DOHH2 (cell line): ENCODE data around the gene NDUFS4.
"Not testable (repeated sequence)": the region's sequence is repeated elsewhere in the genome, so short reads cannot be mapped to it uniquely, and the experiment has no call there.

Experiments
- H3F3A ChIP-seq: fragments of 200-600 bp; sonication (generic), shearing (Covaris generic); 2 replicates; pipeline ENCODE4 v1.6.0; 2016; ENCODE audit warnings: antibody characterized with exemption, mild to moderate bottlenecking; ENCODE audit not compliant: control insufficient read depth, insufficient read depth
- H3K27ac ChIP-seq: fragments of 200-600 bp; sonication (generic); 2 replicates; pipeline ENCODE4 v1.5.1; 2014; ENCODE audit warnings: low read depth, mild to moderate bottlenecking, low read length, moderate library complexity
- H3K27me3 ChIP-seq: fragments of 200-600 bp; sonication (generic); 2 replicates; pipeline ENCODE4 v1.6.1; 2014; ENCODE audit warnings: mild to moderate bottlenecking, low read length, mixed read lengths; ENCODE audit not compliant: control insufficient read depth
- H3K36me3 ChIP-seq: fragments of 200-600 bp; sonication (generic); 2 replicates; pipeline ENCODE4 v1.6.1; 2014; ENCODE audit warnings: mild to moderate bottlenecking, low read length, moderate library complexity, mixed read lengths; ENCODE audit not compliant: control insufficient read depth
- H3K4me1 ChIP-seq: fragments of 200-600 bp; sonication (generic); 2 replicates; pipeline ENCODE4 v1.6.1; 2014; ENCODE audit warnings: mild to moderate bottlenecking, low read length, mixed read lengths; ENCODE audit not compliant: control insufficient read depth
- H3K4me2 ChIP-seq: fragments of 200-600 bp; sonication (generic); 2 replicates; pipeline ENCODE4 v1.6.0; 2014; ENCODE audit warnings: mild to moderate bottlenecking, low read length, moderate library complexity
- H3K4me3 ChIP-seq: fragments of 200-600 bp; sonication (generic); 2 replicates; pipeline ENCODE4 v1.5.1; 2014; ENCODE audit warnings: mild to moderate bottlenecking, low read length, mixed read lengths
- H3K79me2 ChIP-seq: fragments of 200-600 bp; sonication (generic); 2 replicates; pipeline ENCODE4 v1.6.1; 2014; ENCODE audit warnings: mild to moderate bottlenecking, low read length, mixed read lengths; ENCODE audit not compliant: control insufficient read depth
- H3K9me2 ChIP-seq: fragments of 200-600 bp; sonication (generic); replicated peaks from 2 replicates; pipeline ENCODE4 v1.6.1; 2014; ENCODE audit warnings: mild to moderate bottlenecking, low read length, mixed read lengths; ENCODE audit not compliant: control insufficient read depth
- H3K9me3 ChIP-seq: fragments of 200-600 bp; sonication (generic); 2 replicates; pipeline ENCODE4 v1.6.1; 2014; ENCODE audit warnings: antibody characterized with exemption, low read length, mixed read lengths; ENCODE audit not compliant: control insufficient read depth, insufficient read depth
- H4K20me1 ChIP-seq: fragments of 200-600 bp; sonication (generic); 2 replicates; pipeline ENCODE4 v1.6.0; 2014; ENCODE audit warnings: low read depth, mild to moderate bottlenecking, antibody characterized with exemption, low read length, moderate library complexity; ENCODE audit not compliant: control insufficient read depth, insufficient read depth
- EZH2phosphoT487 ChIP-seq: fragments of 200-600 bp; sonication (generic); IDR thresholded peaks from 2 replicates; pipeline ENCODE4 v1.6.1; 2017; ENCODE audit warnings: borderline replicate concordance, mild to moderate bottlenecking, antibody characterized with exemption, low read length, moderate library complexity, mixed read lengths
- TF ChIP-seq, protein P1 (sequence below): fragments of 200-600 bp; sonication (generic); IDR thresholded peaks from one replicate; pipeline ENCODE4 v1.5.1; 2014; ENCODE audit warnings: antibody characterized with exemption, mild to moderate bottlenecking, low read depth, low read length; ENCODE audit not compliant: poor library complexity, severe bottlenecking

The NDUFS4 gene

DNA sequence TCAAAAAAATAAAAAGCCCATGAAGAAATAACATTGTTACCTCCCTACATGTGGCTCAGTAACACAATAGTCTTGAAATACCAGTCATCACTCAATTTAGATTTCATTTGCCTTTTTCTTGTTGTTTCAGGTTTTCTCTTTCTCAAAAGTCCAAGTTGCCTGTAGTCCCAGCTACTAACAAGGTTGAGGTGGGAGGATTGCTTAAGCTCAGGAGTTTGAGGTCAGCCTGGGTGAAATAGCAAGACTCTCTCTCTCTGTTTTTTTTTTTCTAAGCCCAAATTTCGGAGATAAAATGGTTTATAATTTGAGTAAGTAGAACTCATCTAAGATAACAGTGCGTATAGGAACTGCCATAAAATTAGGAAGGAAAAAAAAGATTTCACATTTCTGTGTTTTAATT, 17.5 kb upstream of the NDUFS4 start:
- H3K36me3 ChIP-seq = no peaks in the 10 kb centered on the region
- no peak overlapping the region for H3K4me2 ChIP-seq
- H3K79me2 ChIP-seq = no peaks in the 10 kb centered on the region
- H3F3A ChIP-seq = no peaks in the 10 kb centered on the region
- no peaks in the 10 kb centered on the region for H3K4me1 ChIP-seq
- H3K9me2 ChIP-seq = no peaks in the 10 kb centered on the region
- no peak overlapping the region for H3K4me3 ChIP-seq
- H4K20me1 ChIP-seq = no peaks in the 10 kb centered on the region
- H3K9me3 ChIP-seq = no peaks in the 10 kb centered on the region
- TF ChIP-seq, protein P1, sequence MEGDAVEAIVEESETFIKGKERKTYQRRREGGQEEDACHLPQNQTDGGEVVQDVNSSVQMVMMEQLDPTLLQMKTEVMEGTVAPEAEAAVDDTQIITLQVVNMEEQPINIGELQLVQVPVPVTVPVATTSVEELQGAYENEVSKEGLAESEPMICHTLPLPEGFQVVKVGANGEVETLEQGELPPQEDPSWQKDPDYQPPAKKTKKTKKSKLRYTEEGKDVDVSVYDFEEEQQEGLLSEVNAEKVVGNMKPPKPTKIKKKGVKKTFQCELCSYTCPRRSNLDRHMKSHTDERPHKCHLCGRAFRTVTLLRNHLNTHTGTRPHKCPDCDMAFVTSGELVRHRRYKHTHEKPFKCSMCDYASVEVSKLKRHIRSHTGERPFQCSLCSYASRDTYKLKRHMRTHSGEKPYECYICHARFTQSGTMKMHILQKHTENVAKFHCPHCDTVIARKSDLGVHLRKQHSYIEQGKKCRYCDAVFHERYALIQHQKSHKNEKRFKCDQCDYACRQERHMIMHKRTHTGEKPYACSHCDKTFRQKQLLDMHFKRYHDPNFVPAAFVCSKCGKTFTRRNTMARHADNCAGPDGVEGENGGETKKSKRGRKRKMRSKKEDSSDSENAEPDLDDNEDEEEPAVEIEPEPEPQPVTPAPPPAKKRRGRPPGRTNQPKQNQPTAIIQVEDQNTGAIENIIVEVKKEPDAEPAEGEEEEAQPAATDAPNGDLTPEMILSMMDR = no peak
- no peak for TF ChIP-seq EZH2phosphoT487
- H3K27me3 ChIP-seq = peaks cover 11% of the 10 kb centered on the region
- H3K27ac ChIP-seq = no peak overlapping the region

DNA sequence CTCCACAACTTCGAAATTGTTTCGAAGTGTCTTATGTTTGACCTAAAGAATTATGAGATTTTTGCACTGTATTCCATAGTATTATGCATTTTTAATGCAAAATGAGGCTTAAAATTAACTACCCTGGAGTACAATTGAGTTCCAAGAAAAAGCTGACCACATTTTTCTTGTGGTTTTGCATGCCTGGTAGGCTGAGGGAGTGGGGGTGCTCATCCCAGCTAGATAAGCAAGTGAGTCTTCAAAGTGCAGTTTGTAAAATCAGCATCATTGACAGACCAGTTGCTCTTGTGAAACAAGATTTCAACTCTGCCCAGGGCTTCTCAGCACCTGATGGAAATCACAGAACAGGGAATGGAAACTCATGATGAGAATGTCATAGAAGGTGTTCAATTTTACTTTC, 17.0 kb upstream of the NDUFS4 start:
- H3K4me3 ChIP-seq = no peak overlapping the region
- no peaks in the 10 kb centered on the region for H3K36me3 ChIP-seq
- no peak overlapping the region for H3K4me2 ChIP-seq
- no peak for TF ChIP-seq EZH2phosphoT487
- peaks cover 11% of the 10 kb centered on the region for H3K27me3 ChIP-seq
- no peaks in the 10 kb centered on the region for H3K4me1 ChIP-seq
- no peaks in the 10 kb centered on the region for H3K9me2 ChIP-seq
- H3K27ac ChIP-seq = no peak overlapping the region
- H3K9me3 ChIP-seq = no peaks in the 10 kb centered on the region
- no peaks in the 10 kb centered on the region for H3K79me2 ChIP-seq
- H3F3A ChIP-seq = no peaks in the 10 kb centered on the region
- H4K20me1 ChIP-seq = no peaks in the 10 kb centered on the region

DNA sequence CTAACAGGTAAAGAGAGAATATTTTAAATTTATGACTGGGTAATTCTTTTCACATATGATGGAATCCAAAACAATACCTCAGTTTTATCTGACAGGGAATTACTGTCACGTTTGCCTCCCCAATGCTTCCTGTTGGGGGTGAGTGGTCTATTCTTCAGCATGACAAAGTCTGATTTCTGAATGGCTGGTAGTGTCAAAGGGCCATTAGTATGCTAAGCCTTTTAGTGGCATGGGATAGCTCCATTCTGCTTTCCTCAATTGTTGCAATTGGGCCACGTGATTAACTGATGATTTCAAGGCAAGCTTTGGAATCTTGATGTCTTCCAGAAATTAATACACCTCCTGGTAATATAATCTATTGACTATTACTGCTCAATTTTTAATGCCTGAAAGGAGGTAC, 14.7 kb upstream of the NDUFS4 start:
- Histone ChIP-seq H3K9me2 (no peaks in the 10 kb centered on the region), H3K4me3 (no peak overlapping the region), H3K4me1 (no peaks in the 10 kb centered on the region), H3K27ac (no peak overlapping the region), H3K27me3 (peaks cover 11% of the 10 kb centered on the region), H3K4me2 (no peak overlapping the region), H3K36me3 (no peaks in the 10 kb centered on the region), H3F3A (no peaks in the 10 kb centered on the region), H3K9me3 (no peaks in the 10 kb centered on the region), H3K79me2 (no peaks in the 10 kb centered on the region), H4K20me1 (no peaks in the 10 kb centered on the region)
- TF ChIP-seq EZH2phosphoT487 = no peak
- TF ChIP-seq, protein P1 = no peak

DNA sequence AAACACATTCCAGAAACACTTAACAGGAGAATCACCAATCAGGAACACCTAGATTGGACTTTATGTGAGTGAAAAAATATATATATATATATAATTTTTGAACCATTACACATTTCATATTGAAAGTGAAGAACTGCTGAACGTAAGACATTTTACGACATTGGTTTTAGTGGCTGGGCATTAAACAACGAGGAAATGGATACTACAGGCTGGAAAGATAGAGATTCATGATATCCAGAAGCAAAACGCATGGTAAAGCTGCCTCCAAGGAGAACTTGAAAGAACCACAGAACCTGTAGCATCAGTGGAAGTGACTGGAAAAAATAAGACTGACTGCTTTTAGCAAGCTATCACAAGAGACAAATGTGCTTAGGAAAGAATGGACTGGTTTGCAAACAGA, 13.2 kb upstream of the NDUFS4 start:
- TF ChIP-seq, protein P1 = no peak
- no peak for TF ChIP-seq EZH2phosphoT487
- H3K4me1 ChIP-seq = no peaks in the 10 kb centered on the region
- H3K27ac ChIP-seq = no peak overlapping the region
- no peak overlapping the region for H3K4me2 ChIP-seq
- no peaks in the 10 kb centered on the region for H4K20me1 ChIP-seq
- H3K4me3 ChIP-seq = no peak overlapping the region
- no peaks in the 10 kb centered on the region for H3K36me3 ChIP-seq
- no peaks in the 10 kb centered on the region for H3K79me2 ChIP-seq
- H3K9me3 ChIP-seq = no peaks in the 10 kb centered on the region
- H3F3A ChIP-seq = no peaks in the 10 kb centered on the region
- no peaks in the 10 kb centered on the region for H3K9me2 ChIP-seq
- H3K27me3 ChIP-seq = peaks cover 11% of the 10 kb centered on the region

DNA sequence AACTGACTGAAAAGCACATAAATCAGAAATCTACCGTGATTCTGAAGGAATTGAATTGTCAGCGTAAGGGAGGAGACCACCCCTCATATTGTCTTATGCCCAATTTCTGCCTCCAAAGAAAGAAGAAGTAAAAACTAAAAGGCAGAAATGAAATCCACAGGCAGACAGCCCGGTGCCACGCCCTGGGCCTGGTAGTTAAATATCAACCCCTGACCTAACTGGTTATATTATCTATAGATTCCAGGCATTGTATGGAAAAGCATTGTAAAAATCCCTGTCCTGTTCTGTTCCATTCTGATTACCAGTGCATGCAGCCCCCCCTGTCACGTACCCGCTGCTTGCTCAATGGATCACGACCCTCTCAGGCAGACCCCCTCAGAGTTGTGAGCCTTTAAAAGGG, 11.9 kb upstream of the NDUFS4 start:
- H3K9me3 ChIP-seq = not testable (repeated sequence)

More for the DNA sequence above, 11.9 kb upstream of the NDUFS4 start:
- H3K4me2 ChIP-seq, H3K4me1 ChIP-seq, H3K27ac ChIP-seq, H3F3A ChIP-seq, H4K20me1 ChIP-seq, H3K9me2 ChIP-seq, H3K36me3 ChIP-seq, H3K4me3 ChIP-seq, H3K79me2 ChIP-seq: not testable (repeated sequence)
- peaks cover 11% of the 10 kb centered on the region for H3K27me3 ChIP-seq
